ENCODE data around the gene DEGS2.

Gene DEGS2

DNA sequence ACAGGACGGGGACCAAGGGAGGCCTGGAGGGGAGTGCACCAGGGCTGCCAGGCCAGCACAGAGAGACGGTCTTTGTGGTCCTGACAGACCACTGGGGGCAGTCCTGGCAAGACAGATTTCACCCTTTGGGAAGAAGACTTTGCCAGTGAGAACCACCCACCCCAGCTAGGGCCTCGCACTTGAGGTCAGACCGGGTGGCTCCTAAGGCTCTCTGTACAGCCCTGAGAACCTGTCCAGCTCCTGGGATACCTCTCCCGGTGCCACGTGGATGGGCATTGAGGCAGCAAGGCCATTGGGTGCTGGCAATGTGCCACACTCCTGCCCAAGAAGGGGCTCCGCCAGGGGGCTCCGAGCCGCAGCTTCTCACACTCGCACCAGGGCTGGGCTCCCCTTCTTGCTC, 42.4 kb downstream of the DEGS2 start:
- Histone ChIP-seq H3K36me3 (ENCODE audit: control insufficient read depth in 1 of 2, insufficient read depth in 2 of 2, low read length in 2 of 2) (no peaks in the 10 kb centered on the region), H4K12ac (ENCODE audit: low read depth, low read length) (no peak overlapping the region), H3K79me2 (ENCODE audit: control insufficient read depth, insufficient read depth, low read length, poor library complexity) (no peaks in the 10 kb centered on the region), H3K9ac (ENCODE audit: low read length) (no peak overlapping the region), H3K27ac (ENCODE audit: low read depth, low read length) (no peak overlapping the region), H3K4ac (ENCODE audit: low read depth, low read length) (no peak overlapping the region), H3K27me3 (ENCODE audit: insufficient read depth, low read length) (no peaks in the 10 kb centered on the region), H3K18ac (ENCODE audit: low read length) (no peak overlapping the region), H3K4me1 (ENCODE audit: control insufficient read depth in 1 of 2, insufficient read depth in 2 of 2, low read length in 2 of 2) (peaks cover 0 to 5% of the 10 kb centered on the region in 2 experiments), H3K4me3 (ENCODE audit: low read depth, low read length) (no peak overlapping the region), H3K79me1 (ENCODE audit: low read length) (no peaks in the 10 kb centered on the region), H2BK5ac (ENCODE audit: low read depth, low read length, poor library complexity) (no peak overlapping the region), H2AFZ (ENCODE audit: insufficient read depth, low read length, poor library complexity) (no peak overlapping the region), H2AK5ac (ENCODE audit: low read length) (no peak overlapping the region), H2BK12ac (ENCODE audit: low read length) (no peak overlapping the region), H3K4me2 (ENCODE audit: low read length) (no peak overlapping the region), H4K91ac (ENCODE audit: low read depth, low read length) (no peak overlapping the region), H2BK120ac (ENCODE audit: insufficient read depth, low read length, poor library complexity) (no peak overlapping the region), H3K23ac (ENCODE audit: low read length) (no peak overlapping the region), H3K14ac (ENCODE audit: low read length) (no peak overlapping the region), H4K8ac (ENCODE audit: low read depth, low read length) (no peak overlapping the region), H3K9me3 (ENCODE audit: insufficient read depth, low read depth, low read length) (no peaks in the 10 kb centered on the region)
- no peak for DNase-seq
- WGBS (ENCODE audit: extremely low coverage, insufficient coverage, insufficient read length) = no CpG with 5 or more reads among the region's 10 CpGs

GRCh38 chr14:100116134-100116533, 43.3 kb downstream of the DEGS2 start:
- Histone ChIP-seq H3K79me1 (ENCODE audit: low read length) (no peaks in the 10 kb centered on the region), H3K4me3 (ENCODE audit: low read depth, low read length) (no peak overlapping the region), H3K4me2 (ENCODE audit: low read length) (no peak overlapping the region), H2BK12ac (ENCODE audit: low read length) (no peak overlapping the region), H3K36me3 (ENCODE audit: control insufficient read depth in 1 of 2, insufficient read depth in 2 of 2, low read length in 2 of 2) (no peaks in the 10 kb centered on the region), H3K9me3 (ENCODE audit: insufficient read depth, low read depth, low read length) (no peaks in the 10 kb centered on the region), H4K91ac (ENCODE audit: low read depth, low read length) (no peak overlapping the region), H3K27me3 (ENCODE audit: insufficient read depth, low read length) (no peaks in the 10 kb centered on the region), H3K4ac (ENCODE audit: low read depth, low read length) (no peak overlapping the region), H2AK5ac (ENCODE audit: low read length) (no peak overlapping the region), H3K18ac (ENCODE audit: low read length) (no peak overlapping the region), H2BK120ac (ENCODE audit: insufficient read depth, low read length, poor library complexity) (no peak overlapping the region), H3K9ac (ENCODE audit: low read length) (no peak overlapping the region), H4K12ac (ENCODE audit: low read depth, low read length) (no peak overlapping the region), H3K23ac (ENCODE audit: low read length) (no peak overlapping the region), H4K8ac (ENCODE audit: low read depth, low read length) (no peak overlapping the region), H3K4me1 (ENCODE audit: control insufficient read depth in 1 of 2, insufficient read depth in 2 of 2, low read length in 2 of 2) (peaks cover 4 to 8% of the 10 kb centered on the region in 2 experiments), H3K79me2 (ENCODE audit: control insufficient read depth, insufficient read depth, low read length, poor library complexity) (no peaks in the 10 kb centered on the region), H3K14ac (ENCODE audit: low read length) (no peak overlapping the region), H2BK5ac (ENCODE audit: low read depth, low read length, poor library complexity) (no peak overlapping the region), H3K27ac (ENCODE audit: low read depth, low read length) (no peak overlapping the region), H2AFZ (ENCODE audit: insufficient read depth, low read length, poor library complexity) (no peak overlapping the region)
- WGBS (ENCODE audit: extremely low coverage, insufficient coverage, insufficient read length) = no CpG with 5 or more reads among the region's 3 CpGs
- no peak for DNase-seq

- no peaks in the 10 kb centered on the region for H3K9me3 ChIP-seq (ENCODE audit: insufficient read depth, low read depth, low read length)
- H3K36me3 ChIP-seq (ENCODE audit: control insufficient read depth in 1 of 2, insufficient read depth in 2 of 2, low read length in 2 of 2) = no peaks in the 10 kb centered on the region
- no peak overlapping the region for H3K14ac ChIP-seq (ENCODE audit: low read length)
- no CpG with 5 or more reads among the region's 8 CpGs for WGBS (ENCODE audit: extremely low coverage, insufficient coverage, insufficient read length)
- H3K9ac ChIP-seq (ENCODE audit: low read length) = no peak overlapping the region
- H4K91ac ChIP-seq (ENCODE audit: low read depth, low read length) = no peak overlapping the region
- H2AFZ ChIP-seq (ENCODE audit: insufficient read depth, low read length, poor library complexity) = no peak overlapping the region
- H3K27me3 ChIP-seq (ENCODE audit: insufficient read depth, low read length) = no peaks in the 10 kb centered on the region
- H4K12ac ChIP-seq (ENCODE audit: low read depth, low read length) = no peak overlapping the region
- peaks cover 4 to 8% of the 10 kb centered on the region in 2 experiments for H3K4me1 ChIP-seq (ENCODE audit: control insufficient read depth in 1 of 2, insufficient read depth in 2 of 2, low read length in 2 of 2)
- no peaks in the 10 kb centered on the region for H3K79me2 ChIP-seq (ENCODE audit: control insufficient read depth, insufficient read depth, low read length, poor library complexity)
- H3K23ac ChIP-seq (ENCODE audit: low read length) = no peak overlapping the region
- no peak overlapping the region for H2BK5ac ChIP-seq (ENCODE audit: low read depth, low read length, poor library complexity)
- no peaks in the 10 kb centered on the region for H3K79me1 ChIP-seq (ENCODE audit: low read length)
- no peak overlapping the region for H2BK12ac ChIP-seq (ENCODE audit: low read length)
- H4K8ac ChIP-seq (ENCODE audit: low read depth, low read length) = no peak overlapping the region
- no peak for DNase-seq
- H3K4me2 ChIP-seq (ENCODE audit: low read length) = no peak overlapping the region
- H3K27ac ChIP-seq (ENCODE audit: low read depth, low read length) = no peak overlapping the region
- no peak overlapping the region for H2BK120ac ChIP-seq (ENCODE audit: insufficient read depth, low read length, poor library complexity)
- no peak overlapping the region for H2AK5ac ChIP-seq (ENCODE audit: low read length)
- no peak overlapping the region for H3K18ac ChIP-seq (ENCODE audit: low read length)
- H3K4me3 ChIP-seq (ENCODE audit: low read depth, low read length) = no peak overlapping the region
- no peak overlapping the region for H3K4ac ChIP-seq (ENCODE audit: low read depth, low read length)
Observed at GRCh38 chr14:100115726-100116125, 43.7 kb downstream of the DEGS2 start.

GRCh38 chr14:100115236-100115635, 44.2 kb downstream of the DEGS2 start:
- H3K9ac ChIP-seq (ENCODE audit: low read length) = no peak overlapping the region
- H3K79me2 ChIP-seq (ENCODE audit: control insufficient read depth, insufficient read depth, low read length, poor library complexity) = no peaks in the 10 kb centered on the region
- no peak overlapping the region for H3K18ac ChIP-seq (ENCODE audit: low read length)
- no peak overlapping the region for H3K23ac ChIP-seq (ENCODE audit: low read length)
- no peak overlapping the region for H2BK120ac ChIP-seq (ENCODE audit: insufficient read depth, low read length, poor library complexity)
- no peak overlapping the region for H4K91ac ChIP-seq (ENCODE audit: low read depth, low read length)
- no peak overlapping the region for H3K4ac ChIP-seq (ENCODE audit: low read depth, low read length)
- no peak overlapping the region for H2AFZ ChIP-seq (ENCODE audit: insufficient read depth, low read length, poor library complexity)
- no peak overlapping the region for H4K12ac ChIP-seq (ENCODE audit: low read depth, low read length)
- H2AK5ac ChIP-seq (ENCODE audit: low read length) = no peak overlapping the region
- H3K4me2 ChIP-seq (ENCODE audit: low read length) = no peak overlapping the region
- no peaks in the 10 kb centered on the region for H3K27me3 ChIP-seq (ENCODE audit: insufficient read depth, low read length)
- no peaks in the 10 kb centered on the region for H3K9me3 ChIP-seq (ENCODE audit: insufficient read depth, low read depth, low read length)
- H2BK12ac ChIP-seq (ENCODE audit: low read length) = no peak overlapping the region
- no peaks in the 10 kb centered on the region for H3K36me3 ChIP-seq (ENCODE audit: control insufficient read depth in 1 of 2, insufficient read depth in 2 of 2, low read length in 2 of 2)
- WGBS (ENCODE audit: extremely low coverage, insufficient coverage, insufficient read length) = no CpG with 5 or more reads among the region's 6 CpGs
- no peak for DNase-seq
- H3K4me3 ChIP-seq (ENCODE audit: low read depth, low read length) = no peak overlapping the region
- no peak overlapping the region for H4K8ac ChIP-seq (ENCODE audit: low read depth, low read length)
- no peaks in the 10 kb centered on the region for H3K79me1 ChIP-seq (ENCODE audit: low read length)
- no peak overlapping the region for H3K27ac ChIP-seq (ENCODE audit: low read depth, low read length)
- H3K14ac ChIP-seq (ENCODE audit: low read length) = no peak overlapping the region
- peaks cover 4 to 8% of the 10 kb centered on the region in 2 experiments for H3K4me1 ChIP-seq (ENCODE audit: control insufficient read depth in 1 of 2, insufficient read depth in 2 of 2, low read length in 2 of 2)
- H2BK5ac ChIP-seq (ENCODE audit: low read depth, low read length, poor library complexity) = no peak overlapping the region

Measured in trophoblast cell (in vitro differentiated cells and primary cell).